ENCODE measurements around the gene RPL29. TPM values are rescaled to one million over a fixed set of nuclear protein-coding genes. Genes with fewer than 3 reads are reported as not detected.

The RPL29 gene
- total RNA-seq, 1 donor from 2014 or later = 952 TPM

- no peak for DNase-seq (ENCODE audit: low read depth in 2 of 2)
Observed at GRCh38 chr3:51947215-51947900, 48.3 kb downstream of the RPL29 start.

DNA sequence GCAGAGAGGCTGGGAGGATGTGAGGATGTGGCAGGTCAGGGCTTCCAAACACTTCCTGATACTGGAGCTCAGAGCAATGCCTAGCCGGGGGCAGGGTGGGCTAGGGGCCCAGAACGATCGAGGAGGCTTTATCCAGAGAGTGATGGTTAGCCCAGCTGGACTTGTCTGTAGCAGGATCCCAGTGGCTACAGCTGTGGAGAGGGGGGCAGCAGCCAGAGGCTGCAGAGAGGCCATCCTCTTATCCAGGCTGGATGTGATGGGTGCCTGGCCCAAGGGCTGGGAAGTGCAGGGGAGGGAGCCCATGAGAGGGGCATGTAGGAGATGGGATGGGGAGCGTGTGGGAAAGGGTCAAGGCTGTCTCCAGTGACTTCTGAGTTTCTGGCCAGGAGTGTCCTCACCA is 48.9 kb downstream of the RPL29 start:
- no peak for DNase-seq (ENCODE audit: low read depth in 2 of 2)

GRCh38 chr3:51945926-51946705 is 49.6 kb downstream of the RPL29 start:
- no peak for DNase-seq (ENCODE audit: low read depth in 2 of 2)

DNA sequence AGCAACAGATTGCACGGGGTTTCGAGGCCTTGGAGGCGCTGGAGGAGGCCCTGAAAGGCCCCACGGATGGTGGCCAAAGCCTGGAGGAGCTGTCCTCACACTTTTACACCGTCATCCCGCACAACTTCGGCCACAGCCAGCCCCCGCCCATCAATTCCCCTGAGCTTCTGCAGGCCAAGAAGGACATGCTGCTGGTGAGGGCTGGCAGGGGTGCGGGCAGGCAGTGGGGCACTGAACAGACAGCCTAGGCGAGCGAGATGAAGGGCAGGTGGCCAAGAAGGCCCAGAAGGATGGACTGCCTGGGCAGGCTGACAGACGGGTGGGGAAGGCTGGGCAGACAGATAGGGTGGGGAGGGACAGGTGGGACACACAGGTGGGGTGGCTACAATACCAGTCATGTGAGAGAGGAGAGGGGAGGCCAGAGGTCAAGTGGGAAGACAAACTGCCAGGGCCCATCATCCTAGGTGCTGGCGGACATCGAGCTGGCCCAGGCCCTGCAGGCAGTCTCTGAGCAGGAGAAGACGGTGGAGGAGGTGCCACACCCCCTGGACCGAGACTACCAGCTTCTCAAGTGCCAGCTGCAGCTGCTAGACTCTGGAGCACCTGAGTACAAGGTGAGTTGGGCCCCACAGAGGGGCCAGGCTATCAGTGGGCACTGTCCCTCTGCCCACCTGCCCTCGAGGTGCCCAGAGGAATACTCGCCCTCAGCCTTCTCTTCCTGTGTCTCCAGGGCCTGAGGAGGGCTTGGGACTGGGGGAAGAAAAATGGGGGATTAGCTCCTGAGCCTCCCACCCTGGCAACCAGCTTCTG is 50.5 kb downstream of the RPL29 start:
- no peak for DNase-seq (ENCODE audit: low read depth in 2 of 2)

DNA sequence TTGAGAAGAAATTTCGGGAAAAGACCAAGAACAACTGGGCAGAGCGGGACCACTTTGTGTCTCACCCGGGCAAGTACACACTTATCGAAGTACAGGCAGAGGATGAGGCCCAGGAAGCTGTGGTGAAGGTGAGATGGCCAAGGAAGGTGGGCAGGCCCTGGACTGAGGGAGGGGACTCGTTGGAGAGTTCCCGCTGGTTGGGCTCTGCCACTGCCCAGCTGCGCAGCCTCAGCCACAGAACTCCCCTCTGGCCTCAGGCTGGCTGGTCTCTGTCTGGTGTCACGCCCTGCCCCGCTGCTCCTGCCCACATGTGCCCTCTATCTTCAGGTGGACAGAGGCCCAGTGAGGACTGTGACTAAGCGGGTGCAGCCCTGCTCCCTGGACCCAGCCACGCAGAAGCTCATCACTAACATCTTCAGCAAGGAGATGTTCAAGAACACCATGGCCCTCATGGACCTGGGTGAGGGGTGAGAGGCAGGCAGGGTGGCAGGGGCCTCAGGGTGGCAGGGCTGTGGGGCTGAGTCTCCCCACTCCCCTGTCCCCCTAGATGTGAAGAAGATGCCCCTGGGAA is 51.2 kb downstream of the RPL29 start:
- DNase-seq (ENCODE audit: low read depth in 2 of 2) = no peak

Other genes starting within 250 kb of the RPL29 start
- not detected in 2 replicates for gene IQCF6, start 216.7 kb downstream of the RPL29 start, total RNA-seq
- gene IQCF2, start 134.3 kb downstream of the RPL29 start, total RNA-seq = not detected in 2 replicates
- not detected in 2 replicates for gene IQCF5, start 120.3 kb downstream of the RPL29 start, total RNA-seq
- gene IQCF1, start 92.5 kb downstream of the RPL29 start, total RNA-seq = not detected in 2 replicates
- gene RRP9, start 54.0 kb downstream of the RPL29 start, total RNA-seq = 16.9 and 18.6 TPM in 2 replicates
- 5.6 and 6.7 TPM in 2 replicates for gene PARP3, start 53.5 kb downstream of the RPL29 start, total RNA-seq
- under 0.01 TPM in 1 of 2 replicates, not detected in the other for gene GPR62, start 40.5 kb downstream of the RPL29 start, total RNA-seq
- gene PCBP4, start 28.4 kb downstream of the RPL29 start, total RNA-seq = 16.7 and 18.1 TPM in 2 replicates
- gene ABHD14B, start 21.8 kb downstream of the RPL29 start, total RNA-seq = 9.5 and 12.8 TPM in 2 replicates
- 4.2 and 5.3 TPM in 2 replicates for gene ABHD14A, start 20.8 kb downstream of the RPL29 start, total RNA-seq
- gene ACY1, start 12.4 kb downstream of the RPL29 start, total RNA-seq = 19.4 and 23.5 TPM in 2 replicates
- gene DUSP7, start 60.7 kb upstream of the RPL29 start, total RNA-seq = 6.9 and 8.7 TPM in 2 replicates
- gene POC1A, start 158.5 kb upstream of the RPL29 start, total RNA-seq = 6.4 and 12.5 TPM in 2 replicates
- 43.9 and 46.0 TPM in 2 replicates for gene ALAS1, start 202.3 kb upstream of the RPL29 start, total RNA-seq
- not detected in 2 replicates for gene TLR9, start 229.8 kb upstream of the RPL29 start, total RNA-seq
- 128 and 132 TPM in 2 replicates for gene TWF2, start 243.3 kb upstream of the RPL29 start, total RNA-seq
- 11.2 and 13.7 TPM in 2 replicates for gene PPM1M, start 249.9 kb upstream of the RPL29 start, total RNA-seq

Measured in dermis microvascular lymphatic vessel endothelial cell (primary cell).